ENCODE data around the gene C5orf34.
A peak's percentile ranks its signal among the peaks of the same experiment; 100 is the strongest.
"Not testable (repeated sequence)": the region's sequence is repeated elsewhere in the genome, so short reads cannot be mapped to it uniquely, and the experiment has no call there.

Gene C5orf34, protein sequence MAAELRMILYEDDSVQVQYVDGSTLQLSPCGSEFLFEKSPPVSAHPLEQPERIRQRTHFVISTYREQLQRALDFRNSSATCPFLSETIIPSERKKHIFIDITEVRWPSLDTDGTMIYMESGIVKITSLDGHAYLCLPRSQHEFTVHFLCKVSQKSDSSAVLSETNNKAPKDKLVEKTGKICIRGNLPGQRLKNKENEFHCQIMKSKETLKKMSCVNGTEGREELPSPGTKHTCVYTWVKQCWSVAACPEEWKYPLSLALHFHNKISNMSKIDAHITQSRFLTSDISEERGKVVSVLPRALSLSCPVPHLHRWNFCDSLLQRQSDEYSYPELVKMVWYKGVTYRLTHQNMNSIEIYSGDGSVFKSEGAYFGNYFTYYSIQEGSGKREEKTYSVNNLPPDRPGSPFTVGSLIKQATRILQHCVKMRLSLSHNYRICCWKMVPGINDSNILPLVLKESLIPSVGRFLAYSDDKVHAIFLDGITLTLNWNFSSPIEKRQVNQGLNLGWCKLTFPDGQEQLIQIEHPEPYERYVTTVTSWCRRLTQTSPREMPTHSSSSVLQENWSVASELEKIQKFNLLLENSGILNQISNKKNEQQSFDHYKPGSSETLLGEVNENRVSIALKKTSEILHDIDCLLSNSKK

DNA sequence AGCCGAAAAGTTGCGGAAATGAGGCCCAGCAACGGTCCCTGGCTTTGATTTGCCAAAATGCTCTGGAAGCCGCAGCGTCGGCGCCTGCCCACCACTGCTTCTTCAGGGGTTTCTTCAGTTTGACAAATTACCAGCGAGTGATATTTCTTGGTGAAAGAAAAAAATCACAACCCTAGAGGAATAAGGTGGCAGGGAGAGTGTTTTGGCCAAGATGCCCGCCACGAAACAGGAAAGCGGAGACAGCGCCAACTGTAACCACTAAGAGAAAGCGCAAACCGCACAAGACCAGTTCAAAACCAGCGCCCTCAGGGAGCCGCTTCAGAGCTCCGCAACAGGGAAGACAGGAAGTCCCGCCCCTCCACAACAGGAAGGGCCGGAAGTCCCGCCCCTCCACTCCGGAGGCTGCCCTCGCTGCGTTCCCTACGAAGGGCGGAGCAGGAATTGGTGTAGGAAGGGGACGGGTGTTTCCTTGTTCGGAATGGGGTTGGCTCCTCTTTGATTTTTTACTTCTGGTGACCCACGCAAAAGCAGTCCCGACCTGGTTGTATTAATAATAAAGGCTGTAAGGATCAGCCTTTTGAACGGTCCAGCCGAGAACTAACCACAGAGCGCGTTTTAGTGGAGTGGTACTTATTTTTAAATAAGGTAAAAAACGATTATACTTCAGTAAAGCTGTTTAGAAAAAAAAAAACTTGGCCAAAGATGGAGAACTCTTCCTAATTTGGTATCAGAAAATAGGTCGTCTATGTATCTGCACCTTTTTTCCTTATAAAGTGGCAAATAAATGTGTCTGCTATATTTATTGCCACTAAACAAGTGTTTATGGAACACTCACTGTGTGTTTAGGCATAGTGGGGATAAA is at the start of gene C5orf34:
C5orf34 (minus strand) TSS at position 333 of the 862 bp plus-strand sequence. CDS start 5,809 bp downstream, outside the sequence.
- peak; percentile 26 to 95 (median 85) for DNase-seq

DNA sequence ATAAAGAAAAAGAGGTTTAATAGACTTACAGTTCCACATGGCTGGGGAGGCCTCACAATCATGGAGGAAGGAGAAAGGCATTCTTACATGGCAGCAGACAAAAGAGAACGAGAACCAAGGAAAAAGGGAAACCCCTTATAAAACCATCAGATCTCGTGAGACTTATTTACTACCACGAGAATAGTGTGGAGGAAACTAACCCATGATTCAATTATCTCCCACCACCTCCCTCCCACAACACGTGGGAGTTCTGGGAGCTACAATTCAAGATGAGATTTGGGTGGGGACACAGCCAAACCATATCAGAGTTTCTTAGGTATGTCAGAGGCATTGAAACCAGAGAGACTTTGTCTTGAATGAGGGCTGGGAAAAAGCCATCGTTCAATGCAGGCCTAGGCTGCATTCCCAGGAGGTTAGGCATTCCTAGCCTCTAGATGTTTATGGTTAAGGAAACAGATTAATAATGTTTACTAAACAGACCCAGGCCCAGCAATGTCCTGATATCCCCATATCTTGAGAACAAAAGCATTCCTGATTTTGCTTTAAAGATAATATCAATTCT is 49.4 kb upstream of the C5orf34 start:
- DNase-seq, result no peak

DNA sequence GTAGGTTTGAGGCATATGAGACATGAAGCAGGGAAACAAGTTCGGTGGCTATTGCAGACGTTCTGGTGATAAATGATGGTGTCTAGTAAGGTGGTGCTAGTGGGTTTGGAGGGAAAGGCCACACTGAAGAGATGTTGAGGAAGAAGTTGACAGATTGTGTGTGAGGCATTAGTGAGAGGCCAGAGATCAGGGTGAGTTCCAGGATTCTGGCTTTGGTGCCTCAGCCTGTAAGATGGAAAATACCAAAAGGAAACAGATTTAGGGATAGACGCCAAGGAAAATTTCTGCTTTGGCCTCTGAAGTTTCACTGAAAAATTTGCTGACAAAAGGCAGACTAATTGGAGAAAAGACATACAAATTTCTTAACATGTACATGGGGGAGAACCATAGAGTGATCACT is 48.4 kb upstream of the C5orf34 start:
- DNase-seq, result no peak

DNA sequence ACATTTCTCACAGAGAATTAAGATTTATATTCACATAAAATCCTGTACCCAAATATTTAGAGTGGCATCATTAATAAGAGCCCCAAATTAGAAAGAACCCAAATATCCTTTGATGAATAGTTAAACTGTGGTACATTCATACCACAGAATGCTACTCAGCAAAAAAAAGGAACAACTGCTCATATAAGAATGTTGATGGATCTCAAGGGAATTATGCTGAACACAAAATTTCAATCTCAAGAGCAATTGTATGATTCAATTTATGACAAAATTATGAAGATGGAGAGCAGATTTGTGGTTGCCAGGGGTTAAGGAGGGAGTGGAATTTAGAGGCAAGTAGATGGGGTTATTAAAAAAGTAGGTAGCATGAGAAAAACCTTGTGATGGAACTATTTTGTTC is 46.4 kb upstream of the C5orf34 start:
- no peak for DNase-seq

DNA sequence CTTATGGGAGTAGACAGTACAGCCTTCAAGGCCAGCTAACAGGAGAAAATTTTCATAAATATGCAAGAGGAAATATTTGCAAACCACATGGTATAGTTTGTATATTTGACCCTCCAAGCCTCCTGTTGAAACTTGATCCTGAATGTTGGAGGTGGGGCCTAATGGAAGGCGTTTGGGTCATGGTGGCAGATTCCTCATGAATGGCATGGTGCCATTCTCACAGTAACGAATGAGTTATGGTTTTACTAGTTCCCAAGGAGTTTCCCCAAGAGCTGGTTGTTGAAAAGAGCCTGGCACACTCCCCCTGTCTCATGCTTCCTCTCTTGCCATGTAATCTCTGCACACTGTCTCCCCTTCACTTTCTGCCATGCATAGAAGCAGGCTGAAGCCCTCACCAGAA is 45.2 kb upstream of the C5orf34 start:
- no peak for DNase-seq

DNA sequence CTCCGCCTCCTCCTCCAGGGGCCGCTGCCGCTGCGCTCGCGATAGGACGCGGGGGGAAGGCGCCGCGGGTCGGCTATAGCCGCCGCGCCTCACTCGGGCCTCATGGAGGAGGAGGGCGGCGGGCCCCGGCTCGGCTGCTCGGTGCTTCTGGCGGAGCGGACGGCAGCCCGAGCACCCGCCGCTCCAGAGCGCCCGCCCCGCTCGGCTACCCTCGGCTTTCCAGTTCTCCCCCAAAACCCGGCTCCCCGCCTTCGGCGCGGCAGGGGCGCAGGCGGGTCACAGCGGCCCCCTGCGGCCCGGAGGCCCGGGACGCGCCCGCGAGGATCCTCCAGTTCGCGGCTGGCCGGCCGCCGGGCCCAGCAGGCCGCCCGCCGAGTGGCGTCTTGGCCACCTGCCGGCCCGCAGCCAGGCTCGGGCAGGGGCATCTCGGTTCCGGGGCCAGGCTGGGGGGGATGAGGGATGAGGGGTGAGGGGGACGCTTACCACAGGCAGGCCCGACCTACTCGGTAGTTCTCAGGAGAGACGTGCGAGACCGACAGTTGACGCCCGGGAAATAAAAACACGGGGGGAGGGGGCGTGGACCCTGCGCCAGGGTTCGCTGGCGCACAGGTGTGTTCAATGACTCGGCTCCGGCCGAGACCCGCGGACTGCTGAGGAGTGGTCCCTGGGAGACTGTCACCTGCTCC is 42.1 kb upstream of the C5orf34 start, which contains the start of gene PAIP1:
PAIP1 (minus strand) TSS at position 221 of the 686 bp plus-strand sequence. CDS start 231 bp downstream, outside the sequence.
- DNase-seq, result peak; percentile 8 to 91 (median 71)

DNA sequence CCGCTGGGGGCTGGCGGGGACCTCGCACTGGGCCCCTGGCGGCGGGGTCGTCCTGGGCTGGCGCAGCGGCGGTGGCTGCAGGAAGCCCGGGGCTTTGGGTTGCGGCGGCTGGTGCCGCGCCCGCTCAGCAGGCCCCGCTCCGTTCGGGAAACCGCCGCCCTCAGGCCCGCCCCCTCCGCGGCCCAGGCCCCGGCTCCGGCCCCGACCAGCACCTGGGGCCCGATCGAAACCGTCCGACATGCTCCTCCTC is 41.6 kb upstream of the C5orf34 start:
- DNase-seq, result not testable (repeated sequence)

DNA sequence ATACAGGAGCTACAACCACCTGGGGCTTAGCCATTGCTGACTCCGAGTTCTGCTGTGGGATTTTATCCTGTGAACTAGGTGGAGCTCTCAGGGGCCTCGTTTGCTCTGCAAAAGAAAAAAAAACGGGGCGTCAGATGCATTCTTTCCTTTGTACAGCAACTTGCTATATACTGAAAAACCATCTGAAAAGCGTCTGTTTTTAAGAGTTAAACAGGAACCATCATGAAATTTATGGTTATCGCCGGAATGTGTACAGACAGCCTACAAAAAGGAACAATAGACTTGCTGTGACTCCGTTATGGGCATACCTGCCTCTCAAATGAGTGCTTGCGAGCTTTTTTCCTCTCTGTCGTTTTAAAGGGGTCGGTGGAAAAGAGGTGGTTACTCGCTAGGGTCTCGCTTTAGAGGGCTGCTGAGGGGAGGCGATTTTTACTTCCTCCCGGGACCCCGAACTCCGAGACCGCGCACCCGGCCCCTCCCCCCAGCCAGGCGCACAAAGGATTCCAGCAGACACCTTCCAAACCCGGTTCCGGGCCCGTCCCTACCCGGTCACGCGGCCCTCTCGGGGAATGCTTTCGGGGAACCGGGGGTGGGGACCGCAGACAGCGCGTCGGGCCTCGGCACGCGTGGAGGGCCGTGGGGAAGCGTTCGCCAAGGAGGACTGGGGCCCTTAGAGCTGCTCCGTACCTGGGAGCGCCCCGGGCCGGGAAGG is 41.1 kb upstream of the C5orf34 start:
- DNase-seq, result peak in 45 of 51 donors; percentile 4 to 73 (median 33)

DNA sequence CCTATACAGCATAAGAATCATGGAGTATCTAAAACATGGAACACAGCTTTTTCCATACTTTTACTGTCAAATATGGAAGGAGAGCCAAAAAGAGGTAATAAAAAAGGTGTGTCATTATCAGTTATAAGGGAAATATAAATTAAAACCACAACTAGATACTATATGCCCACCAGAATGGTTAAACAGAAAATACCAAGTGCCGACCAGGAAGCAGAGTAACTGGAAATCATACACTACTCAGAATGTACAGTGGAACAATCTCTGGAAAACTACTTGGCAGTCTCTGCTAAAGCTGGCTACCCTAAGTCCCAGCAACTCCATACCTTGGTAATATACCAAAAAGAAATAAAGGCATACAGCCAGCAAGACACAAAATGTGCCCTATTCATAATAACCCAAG is 39.5 kb upstream of the C5orf34 start:
- no peak for DNase-seq

DNA sequence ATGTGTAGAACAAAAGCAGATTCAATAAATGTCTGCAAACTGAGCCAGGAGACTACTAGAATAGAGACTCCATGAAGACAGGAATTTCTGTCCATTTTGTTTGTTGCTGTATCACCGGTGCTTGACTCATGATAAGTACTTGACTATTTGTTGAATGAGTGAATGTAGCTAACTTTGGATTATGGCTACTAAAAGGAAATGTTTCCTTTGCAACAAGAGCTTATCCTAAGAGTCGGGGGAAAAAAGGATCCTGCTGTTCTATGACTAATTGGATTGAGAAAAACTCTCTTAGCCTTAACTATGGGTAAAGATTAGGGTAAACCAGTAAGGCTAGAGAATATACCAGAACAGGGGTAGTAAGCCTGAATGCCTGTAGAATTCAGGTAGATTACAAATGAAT is 38.4 kb upstream of the C5orf34 start:
- DNase-seq, result no peak

DNA sequence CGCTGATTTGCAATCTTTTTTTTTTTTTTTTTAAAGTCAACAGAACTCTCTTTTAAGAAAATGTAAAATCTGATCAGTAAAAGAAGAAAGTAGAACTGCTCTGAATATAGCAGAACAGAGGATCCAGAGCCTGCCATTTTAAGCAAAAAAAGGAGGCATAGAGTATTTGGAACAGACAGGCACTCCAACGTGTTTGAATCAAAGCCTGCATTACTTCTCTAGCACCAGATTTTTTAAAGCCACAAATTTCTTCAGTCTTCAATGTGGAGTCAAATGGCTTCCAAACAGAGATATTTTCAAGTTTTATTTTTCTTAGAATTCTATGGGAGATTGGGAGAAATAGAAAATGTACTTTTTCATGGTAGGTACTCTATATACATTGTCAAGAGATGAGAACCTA is 36.8 kb upstream of the C5orf34 start:
- DNase-seq, result no peak

DNA sequence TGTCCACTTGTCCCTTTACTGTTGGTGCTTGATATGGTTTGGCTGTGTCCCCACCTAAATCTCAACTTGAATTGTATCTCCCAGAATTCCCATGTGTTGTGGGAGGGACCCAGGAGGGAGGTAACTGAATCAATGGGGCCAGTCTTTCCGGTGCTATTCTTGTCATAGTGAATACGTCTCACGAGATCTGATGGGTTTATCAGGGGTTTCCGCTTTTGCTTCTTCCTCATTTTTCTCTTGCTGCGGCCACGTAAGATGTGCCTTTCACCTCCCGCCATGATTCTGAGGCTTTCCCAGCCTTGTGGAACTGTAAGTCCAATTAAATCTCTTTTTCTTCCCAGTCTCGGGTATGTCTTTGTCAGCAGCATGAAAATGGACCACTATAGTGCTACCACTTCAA is 34.3 kb upstream of the C5orf34 start:
- not testable (repeated sequence) for DNase-seq

DNA sequence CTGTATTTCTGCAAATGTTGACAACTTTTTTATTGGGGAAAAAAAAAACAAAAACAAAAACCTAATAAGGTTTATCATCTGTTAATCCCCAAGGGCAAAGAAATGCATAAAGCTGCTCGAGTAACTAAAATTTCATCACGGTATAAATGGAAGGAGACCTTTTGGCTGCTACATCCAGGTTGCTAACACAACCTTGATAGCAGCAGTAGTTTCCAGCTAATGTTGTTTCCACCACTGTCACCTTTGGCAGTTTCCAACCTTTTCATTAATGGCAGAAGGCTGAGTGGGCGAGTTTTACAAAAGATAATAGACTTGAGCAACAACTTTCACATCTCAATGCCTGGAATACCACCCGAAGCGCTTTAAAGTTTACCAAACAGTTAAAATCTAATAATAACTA is 33.4 kb upstream of the C5orf34 start:
- no peak for DNase-seq

DNA sequence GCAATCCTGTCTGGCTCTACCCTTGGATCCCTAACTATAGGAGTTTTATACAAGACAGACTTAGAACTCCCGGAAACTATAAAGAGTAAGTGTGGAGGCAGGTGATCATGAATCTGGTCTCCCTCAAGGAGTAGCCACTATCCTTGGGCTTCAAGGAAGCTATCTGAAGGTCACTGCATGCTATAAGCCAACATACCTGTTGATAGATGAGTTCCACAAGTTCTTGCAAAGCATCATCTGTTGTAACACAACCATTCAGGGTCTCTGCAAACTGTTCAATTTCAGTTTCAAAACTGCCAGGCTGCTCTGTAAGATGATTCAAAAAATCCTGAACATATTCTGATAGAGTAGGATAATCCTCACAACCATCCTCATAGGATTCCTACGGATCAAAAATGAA is 32.6 kb upstream of the C5orf34 start:
- DNase-seq, result no peak

DNA sequence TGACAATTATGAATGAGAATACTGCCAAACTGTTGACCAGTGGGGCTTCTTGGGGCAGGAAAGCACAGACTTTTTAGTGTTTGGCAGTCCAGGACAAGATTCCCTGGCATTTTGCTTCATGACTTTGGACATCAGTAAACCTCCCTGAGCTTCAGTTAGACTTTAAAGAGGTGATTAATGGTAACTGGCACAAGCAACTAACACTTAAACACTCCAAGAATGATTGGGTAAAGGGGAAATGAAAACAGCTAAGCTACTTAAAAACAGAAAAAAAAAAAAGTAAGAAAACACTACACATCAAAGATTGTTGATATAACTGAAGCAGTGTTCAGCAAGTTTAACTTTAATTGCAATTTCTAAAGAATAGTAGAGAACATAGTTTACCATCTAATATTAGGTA is 28.5 kb upstream of the C5orf34 start:
- no peak for DNase-seq

DNA sequence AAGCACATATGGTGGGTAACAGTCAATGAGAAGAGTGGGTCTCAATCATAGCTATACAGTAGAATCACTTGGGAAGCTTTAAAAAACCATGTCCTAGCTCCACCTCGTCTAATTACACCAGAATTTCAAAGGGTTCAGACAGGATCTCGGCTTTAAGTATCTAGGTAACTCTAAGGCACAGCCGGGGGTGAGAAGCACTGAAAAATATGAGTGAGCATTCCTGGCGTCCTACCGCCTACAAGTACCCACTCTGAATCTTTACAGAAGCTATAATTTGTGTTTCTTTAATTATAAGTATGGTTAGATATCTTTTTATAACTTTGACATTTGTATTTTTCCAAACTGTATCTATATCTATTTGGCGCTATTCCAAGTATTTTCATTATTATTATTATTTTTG is 25.8 kb upstream of the C5orf34 start:
- DNase-seq, result no peak

DNA sequence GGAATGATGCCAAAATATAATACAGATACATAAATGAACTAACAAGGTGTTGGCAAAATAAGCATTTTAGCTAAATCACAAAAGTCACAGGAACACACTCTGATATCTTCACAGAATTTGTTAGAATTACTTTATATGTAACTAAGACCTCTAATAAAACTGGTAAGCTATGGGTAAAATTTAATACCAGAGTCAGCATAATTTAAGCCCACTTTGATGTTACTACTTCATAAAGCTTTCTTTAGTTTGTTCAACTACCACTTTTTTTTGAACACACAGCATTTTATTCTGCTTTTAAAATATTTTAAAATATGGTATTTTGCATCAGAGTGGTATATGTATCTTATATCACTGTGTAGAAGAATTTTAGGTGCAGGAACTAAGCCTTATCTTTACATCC is 22.0 kb upstream of the C5orf34 start:
- no peak for DNase-seq

DNA sequence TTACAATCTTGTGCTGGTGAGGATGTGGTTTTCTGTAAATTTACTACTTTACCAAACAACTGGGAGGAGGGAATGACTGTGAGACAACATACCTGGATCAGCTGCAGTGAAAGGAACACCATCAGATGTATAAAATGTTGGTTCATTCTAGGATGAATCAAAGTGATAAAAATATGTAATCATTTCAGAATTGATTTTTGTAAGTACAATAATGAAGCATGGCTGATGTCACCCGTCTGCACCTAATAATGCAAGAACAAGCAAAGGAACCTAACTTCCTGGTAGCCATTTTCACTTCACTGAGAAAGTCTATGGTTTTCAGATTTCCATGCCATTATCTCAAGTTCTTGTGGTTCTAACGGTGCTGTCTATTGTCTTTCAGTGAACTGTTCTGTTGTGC is 18.7 kb upstream of the C5orf34 start:
- DNase-seq, result no peak

DNA sequence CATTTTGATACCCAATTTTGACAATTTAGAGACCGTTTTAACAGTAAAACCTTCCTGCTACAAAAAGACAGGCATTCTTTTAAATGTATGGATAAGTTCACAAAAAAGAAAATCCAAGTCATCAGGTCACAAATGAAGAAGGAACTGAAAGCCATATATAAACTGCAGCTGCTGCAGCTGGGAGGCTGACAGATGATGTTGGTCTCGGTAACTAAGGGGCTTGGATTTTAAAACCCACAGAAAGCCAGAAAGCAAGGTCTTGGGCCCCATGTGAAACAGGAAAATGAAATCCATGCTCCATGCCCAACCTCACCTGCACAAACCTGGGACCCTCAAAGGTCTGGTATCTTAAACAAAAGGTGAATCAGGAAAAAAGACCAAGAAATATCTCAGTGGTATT is 15.7 kb upstream of the C5orf34 start:
- DNase-seq, result no peak

DNA sequence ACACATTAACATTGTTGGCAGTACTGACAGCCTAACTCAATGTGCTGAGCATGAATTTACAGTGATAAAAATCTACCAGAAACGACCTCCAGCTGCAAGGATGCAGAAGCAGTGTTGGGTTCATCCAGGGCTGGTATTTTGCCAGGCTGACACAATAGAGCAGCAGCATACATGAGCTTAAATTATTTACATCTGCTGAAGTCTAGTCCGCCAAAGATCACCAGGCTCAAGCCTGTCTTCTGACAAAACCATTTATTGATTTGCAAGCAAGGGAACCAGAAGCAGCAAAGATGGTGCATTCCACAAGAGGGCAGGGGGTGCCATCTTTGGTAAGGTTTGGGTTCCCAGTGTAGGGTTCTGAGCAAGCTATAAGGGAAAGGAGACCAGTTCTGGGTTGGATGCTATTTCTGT is 8.7 kb upstream of the C5orf34 start:
- DNase-seq, result no peak

DNA sequence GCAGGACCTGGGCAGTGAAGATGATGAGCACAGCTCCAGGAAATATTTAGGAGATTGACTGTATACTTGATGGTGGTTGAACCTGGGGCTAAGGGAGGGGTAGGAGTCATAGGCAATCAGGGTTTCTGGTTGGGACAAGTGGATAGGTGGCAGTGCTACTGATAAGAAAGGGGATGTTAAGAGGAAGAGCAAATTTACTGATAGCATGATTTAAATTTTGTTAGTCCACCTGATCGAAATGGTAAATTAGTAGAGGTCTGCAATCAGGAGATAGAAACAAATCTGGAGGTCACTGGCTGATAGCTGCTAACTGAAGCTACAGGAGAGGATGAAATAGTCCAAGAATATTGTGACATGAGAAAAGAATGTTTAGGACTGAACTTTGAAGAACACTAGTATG is 5.7 kb upstream of the C5orf34 start:
- DNase-seq, result no peak
